Eye (tissue), 1 donor: ENCODE results near the gene ZNF837.

Source experiments
- DNase-seq: peaks from one replicate; pipeline ENCODE4 v3.0.0-alpha.2; 2015

ZNF837 gene

GRCh38 chr19:58367698-58368454 lies 13.0 kb downstream of the ZNF837 start:
- no peak for DNase-seq

- DNase-seq = no peak
Measured at GRCh38 chr19:58366585-58367430, 14.0 kb downstream of the ZNF837 start.

- DNase-seq = no peak
Measured at GRCh38 chr19:58364146-58364545, 16.7 kb downstream of the ZNF837 start.

GRCh38 chr19:58362272-58362994 lies 18.4 kb downstream of the ZNF837 start, which contains the start of gene ZNF497:
Gene ZNF497 (minus strand): TSS chr19:58362751. CDS start chr19:58357635, 5,116 bp downstream.
- peak; percentile 98 for DNase-seq

GRCh38 chr19:58361900-58362271 lies 18.9 kb downstream of the ZNF837 start:
- DNase-seq = no peak

GRCh38 chr19:58357481-58358145 lies 23.2 kb downstream of the ZNF837 start:
- DNase-seq = no peak

GRCh38 chr19:58356766-58357480 lies 23.9 kb downstream of the ZNF837 start:
- peak; percentile 52 for DNase-seq

- DNase-seq = peak; percentile 64
Measured at GRCh38 chr19:58355908-58356765, 24.7 kb downstream of the ZNF837 start.

- DNase-seq = no peak
Measured at GRCh38 chr19:58355215-58355796, 25.5 kb downstream of the ZNF837 start.

GRCh38 chr19:58354478-58355030 lies 26.3 kb downstream of the ZNF837 start:
- no peak for DNase-seq

GRCh38 chr19:58353717-58354477 lies 26.9 kb downstream of the ZNF837 start:
- no peak for DNase-seq

- no peak for DNase-seq
Measured at GRCh38 chr19:58352760-58353671, 27.8 kb downstream of the ZNF837 start, which contains the start of gene A1BG. Gene A1BG (minus strand): TSS chr19:58353492. CDS start chr19:58353437, 55 bp downstream.

- DNase-seq = no peak
Measured at GRCh38 chr19:58351990-58352755, 28.7 kb downstream of the ZNF837 start.

GRCh38 chr19:58351558-58351878 lies 29.3 kb downstream of the ZNF837 start:
- DNase-seq = no peak

- DNase-seq = no peak
Measured at GRCh38 chr19:58350871-58351557, 29.8 kb downstream of the ZNF837 start.

- DNase-seq = peak; percentile 61
Measured at GRCh38 chr19:58350001-58350861, 30.6 kb downstream of the ZNF837 start.
